H4 (cell line): ENCODE measurements around the gene NKPD1. TPM values are rescaled to one million over a fixed set of nuclear protein-coding genes. Genes with fewer than 3 reads are reported as not detected.

Source experiments
- DNase-seq: peaks from one replicate; pipeline ENCODE4 v3.0.0-alpha.2; 2015; ENCODE audit warnings: low spot score
- total RNA-seq: library from RNA; depleted of rRNA; stranded (reverse); fragments of >200 nt; shearing (Covaris generic); gene quantifications from 2 replicates; pipeline ENCODE4 v1.2.3, GENCODE V29; 2014

The NKPD1 gene
- total RNA-seq, 1 experiment from 2014 or later = 0.19 TPM

DNA sequence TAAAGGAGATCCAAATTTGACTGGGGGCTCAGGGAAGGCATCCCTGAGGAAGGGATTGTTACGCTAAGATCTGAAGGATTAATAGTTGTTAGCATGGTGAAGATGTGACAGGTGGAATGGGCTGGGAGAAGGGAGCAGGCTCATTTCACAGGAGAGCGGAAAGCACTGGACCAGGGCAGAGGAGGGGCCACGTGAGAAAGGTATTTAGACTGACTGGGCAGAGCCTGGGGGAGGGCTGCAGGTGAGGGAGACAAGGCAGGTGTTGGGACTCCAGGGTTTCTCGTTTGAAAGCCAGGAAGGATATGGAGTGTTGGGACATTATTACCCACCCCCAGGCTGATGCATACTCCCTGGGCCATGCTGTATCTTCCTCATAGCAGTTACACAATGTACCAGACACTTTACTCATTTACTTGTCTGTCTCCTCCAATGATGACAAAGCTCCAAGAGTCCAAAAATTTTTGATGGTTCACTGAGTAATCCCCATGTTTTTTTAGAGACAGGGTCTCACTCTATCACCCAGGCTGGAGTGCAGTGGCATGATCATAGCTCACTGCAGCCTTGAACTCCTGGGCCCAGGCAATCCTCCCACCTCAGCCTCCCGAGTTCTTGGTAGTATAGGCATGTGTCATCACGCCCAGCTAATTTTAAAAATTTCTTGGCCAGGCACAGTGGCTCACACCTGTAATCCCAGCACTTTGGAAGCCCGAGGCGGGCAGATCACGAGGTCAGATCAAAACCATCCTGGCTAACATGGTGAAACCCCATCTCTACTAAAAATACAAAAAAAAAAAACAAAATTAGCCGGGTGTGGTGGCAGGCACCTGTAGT is 14.9 kb upstream of the NKPD1 start:
- no peak for DNase-seq

DNA sequence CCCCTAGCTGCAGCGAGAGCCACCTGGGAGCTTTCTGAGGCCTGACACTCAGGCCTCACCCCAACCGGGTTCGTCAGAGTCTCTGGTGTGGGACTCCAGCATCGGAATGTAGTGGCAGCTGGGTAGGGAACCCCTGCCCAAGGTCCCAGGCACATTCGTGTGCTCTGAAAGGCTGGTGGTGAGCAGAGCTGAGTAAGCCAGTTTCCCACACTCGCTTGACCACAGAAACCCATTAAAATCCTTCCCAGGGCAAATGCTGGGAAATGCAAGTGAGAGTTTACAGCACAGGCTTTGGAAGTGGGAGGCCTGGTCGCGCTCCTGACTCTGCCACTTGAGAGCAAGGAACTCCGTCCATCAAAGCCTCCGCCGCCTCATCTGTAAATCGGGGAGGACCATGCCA is 13.0 kb upstream of the NKPD1 start:
- peak; percentile 81 for DNase-seq

DNA sequence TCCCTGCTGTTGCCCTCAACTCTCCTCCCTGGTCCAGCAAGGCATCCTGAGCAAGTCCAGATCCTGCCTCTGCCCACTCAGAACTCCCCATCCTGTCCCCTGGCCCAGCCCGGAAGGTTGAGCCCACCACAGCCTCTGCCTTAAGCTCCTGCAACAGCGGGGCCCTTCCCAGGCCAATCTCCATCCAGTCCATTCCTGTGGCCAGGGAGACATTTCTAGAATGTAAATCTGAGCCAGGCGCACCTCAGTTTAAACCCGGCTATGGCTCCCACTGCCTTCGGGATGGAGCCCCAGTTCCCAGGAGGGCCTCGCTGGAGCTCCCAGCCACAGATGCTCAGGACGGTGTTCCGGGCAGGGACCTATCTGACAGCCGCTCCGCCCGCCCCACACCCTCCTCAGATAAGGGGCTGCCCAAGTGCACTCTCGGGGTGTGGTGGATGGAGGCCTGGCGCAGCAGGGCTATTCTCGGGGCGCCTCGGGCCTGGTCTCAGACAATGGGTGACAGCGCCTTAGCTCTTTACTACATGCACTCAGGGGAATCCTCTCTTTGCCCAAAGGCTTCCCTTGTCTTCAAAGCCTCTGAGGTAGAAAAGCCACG is 11.9 kb upstream of the NKPD1 start:
- DNase-seq = no peak

DNA sequence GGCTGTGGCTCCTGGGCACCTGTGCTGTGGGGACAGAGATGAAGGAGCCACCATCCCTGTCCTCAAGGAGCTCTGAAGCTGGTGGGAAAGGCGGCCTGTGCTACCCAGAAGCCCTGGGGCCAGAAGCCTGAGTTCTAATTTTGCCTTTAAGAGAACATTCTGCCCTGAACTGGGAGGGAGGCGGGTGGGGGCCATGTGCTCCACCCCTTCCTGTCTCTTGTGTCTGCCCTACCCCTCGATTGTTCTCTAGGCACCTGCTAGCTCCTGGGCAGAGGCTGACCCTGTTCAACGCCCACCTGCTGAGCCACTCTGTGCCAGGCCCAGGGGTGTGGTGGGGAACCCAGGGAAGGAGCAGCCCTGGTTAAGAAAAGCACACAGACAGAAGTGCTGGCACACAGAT is 11.4 kb upstream of the NKPD1 start:
- DNase-seq = no peak

DNA sequence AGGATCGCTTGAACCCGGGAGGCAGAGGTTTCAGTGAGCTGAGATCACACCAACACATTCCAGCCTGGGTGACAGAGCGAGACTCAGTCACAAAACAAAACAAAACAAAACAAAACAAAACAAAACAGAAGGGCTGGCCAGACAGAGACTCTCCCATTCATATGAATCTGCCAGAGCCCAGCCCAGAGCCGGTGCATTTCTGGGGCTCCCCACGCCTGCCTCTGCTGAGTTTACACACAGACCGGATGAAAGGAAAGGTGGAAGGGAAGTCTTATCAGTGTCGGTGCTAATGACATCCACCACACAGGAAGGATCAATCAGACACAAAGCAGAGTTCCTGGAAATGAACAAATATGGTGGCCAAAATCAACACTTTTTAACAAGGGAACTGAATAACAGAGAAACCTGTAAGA is 10.4 kb upstream of the NKPD1 start:
- no peak for DNase-seq

DNA sequence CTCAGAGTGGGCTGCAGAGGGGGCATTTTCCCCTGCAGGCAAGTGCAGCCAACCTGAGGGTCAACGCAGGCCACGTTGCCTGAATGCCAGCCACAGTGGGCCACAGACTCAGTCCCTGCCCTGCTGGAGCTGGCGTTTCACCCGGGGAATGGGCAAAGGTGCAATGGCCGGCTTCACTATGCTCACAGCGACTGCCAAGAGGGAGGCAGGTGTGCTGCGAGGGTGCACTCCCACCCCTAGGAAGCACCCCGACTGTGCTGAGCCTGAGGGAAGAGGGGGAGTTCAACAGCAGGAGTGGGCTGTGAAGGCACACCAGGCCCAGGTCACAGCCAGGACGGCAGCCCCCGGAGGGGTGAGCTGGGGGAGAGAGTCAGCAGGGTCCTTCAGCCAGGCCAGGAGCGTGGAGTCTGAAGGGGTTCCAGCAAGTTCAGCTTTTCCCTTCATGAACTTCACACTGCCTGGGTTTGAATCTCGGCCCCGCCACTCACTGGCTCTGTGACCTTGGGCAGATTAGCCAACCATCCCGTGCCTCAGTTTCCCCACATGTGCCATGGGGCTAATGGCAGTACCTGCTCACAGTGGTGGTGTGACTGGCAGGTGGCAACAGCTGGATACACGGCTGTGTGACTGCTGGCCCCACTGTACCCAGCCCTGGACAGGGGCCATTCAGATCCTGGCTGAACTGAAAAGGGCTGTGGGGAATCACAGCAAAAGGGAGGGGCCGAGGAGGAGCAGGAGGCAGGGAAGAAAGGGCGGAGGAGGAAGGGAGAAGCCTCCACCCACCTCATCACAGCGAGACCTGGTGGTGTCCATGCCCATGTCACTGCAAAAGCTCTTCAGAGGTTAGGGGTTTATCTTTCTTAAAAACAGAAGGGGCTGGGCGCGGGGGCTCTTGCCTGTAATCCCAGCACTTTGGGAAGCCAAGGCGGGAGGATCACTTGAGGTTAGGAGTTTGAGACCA is 9.6 kb upstream of the NKPD1 start:
- DNase-seq = no peak

DNA sequence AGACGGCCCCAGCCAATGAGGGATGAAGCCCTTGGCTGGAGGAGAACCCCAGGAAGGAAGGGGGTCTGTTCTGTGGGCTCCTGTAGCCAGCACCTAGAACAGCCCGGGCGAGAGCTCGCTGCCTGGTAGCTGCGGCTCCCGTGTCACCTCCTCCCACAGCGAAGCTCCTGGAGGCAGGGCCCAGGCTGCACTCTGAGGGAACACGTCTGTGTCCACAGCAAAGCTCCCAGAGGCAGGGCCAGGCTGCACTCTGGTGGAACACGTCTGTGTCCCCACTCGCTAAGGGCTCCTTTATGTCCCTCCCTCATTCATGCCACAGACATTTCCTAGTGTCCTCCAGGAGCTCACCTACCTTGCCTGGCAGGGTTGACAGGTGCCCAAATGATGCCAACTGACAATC is 8.8 kb upstream of the NKPD1 start:
- DNase-seq = no peak

DNA sequence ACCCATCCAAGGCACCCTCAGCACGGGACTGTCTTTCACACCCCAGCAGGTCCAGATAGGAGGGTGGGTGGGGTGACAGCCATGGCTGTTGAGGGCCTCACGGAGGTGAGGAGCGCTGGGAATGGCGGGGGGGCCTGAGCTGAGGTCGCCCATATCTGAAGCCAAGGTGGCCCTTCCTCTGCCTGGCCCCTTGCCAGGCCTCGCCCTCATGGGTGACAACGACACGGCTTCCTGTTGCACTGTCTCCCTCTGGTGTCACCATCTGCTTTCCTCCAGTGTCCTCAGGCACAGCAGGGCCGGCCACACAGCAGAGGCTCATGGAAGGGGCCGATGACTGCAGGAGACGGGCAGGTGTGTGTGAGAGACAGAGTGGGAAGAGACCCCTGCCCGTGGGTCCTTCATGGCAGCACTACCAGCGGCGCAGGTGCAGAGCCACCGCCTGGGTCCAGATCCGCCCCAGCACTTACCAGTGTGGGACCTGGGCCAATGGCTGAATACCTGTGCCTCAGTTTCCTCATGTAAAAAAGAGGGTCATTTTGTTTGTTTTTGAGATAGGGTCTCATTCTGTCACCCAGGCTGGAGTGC is 8.1 kb upstream of the NKPD1 start:
- DNase-seq = no peak

DNA sequence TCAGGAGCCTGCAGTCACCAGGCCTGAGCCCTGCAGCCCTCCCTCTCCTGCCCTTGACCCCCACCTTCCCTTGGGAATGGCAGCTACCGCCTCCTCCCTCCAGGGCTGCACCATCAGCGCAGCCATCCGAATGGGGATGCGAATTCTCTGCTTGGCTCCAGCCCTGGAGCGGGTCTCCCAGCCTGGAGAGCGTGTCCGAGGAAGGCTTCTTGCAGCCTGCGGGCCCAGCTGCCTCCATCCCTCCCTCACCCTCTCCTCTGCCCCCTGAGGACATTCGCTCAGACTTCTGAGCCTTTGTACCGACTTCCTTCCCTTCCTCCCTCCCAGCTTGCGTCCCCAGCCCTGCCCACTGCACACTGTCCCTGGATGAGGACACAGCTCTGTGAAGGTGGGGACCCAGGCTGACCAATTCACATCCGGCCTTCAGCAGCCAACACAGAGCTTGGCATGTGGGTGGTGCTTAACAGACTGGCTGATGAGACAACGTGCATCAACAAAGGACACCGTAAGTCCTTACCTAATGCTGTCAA is 6.0 kb upstream of the NKPD1 start:
- no peak for DNase-seq

DNA sequence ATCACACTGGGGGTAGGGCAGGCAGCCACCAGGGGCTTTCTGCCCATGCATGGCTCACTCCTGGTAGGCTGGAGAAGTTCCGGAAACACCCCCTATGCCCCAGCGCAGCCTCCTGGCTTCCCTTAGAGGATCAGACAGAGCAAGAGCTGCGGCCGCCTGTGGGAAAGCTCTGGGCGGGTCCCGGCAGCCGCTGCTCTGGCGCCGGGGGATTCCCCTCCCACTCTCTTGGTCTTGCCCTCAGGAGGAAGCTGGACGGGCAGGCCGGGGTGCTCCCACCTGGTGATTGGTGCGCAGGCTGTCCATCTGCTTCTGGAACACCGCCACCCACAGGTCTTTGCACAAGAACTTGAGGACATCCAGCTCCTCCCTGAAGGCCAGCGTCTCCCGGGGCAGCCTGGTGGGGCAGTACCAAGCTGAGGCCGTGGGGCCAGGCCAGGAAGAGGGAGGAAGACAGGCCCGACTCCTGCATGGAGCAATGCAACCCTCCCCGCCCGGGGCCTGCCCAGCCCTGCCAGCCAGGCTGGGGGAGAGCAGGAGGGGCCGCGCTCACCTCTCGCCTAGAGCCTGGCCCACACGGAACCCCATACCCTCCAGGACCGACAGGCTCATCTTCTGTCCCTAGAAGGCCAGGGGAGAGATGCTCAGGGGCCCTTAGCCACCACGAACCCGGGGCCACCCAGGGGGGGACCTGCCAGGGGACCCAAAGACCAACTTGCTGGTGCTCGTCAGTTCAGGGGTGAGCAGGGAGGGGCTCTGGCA is 4.0 kb upstream of the NKPD1 start:
- DNase-seq = peak; percentile 32

DNA sequence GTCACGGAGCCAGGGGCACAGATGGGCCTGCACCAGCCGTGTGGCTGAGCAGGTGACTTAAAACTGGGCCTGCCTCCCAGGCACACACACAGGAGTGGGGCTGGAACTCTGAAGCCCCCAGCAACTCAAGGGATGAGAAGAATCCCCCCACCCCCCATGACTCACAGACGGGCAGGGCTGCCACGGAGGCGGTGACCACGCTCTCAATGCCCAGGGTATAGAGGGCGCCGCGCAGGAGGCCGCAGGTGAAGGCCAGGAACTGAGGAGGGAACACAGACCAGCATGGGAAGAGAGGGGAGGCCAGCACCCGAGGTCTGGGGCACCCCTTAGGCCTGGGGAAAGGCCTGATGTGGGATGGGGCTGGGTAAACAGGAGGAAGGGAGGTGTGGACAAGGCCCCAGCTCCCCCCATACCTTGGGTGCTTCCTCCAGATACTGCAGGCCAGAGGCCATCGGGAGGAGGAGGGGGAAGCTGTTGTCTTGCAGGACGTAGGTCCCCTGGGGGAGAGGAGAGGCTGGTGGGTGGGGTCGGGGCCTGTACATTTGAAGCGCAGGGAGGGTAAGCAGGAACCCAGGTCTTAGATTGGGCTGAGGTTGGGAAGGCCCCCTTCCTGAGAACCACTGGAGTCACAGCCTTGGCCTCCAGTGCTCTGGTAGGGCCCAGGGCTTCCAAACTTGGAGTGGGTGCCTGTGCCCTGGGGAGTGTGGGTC is 3.1 kb upstream of the NKPD1 start:
- no peak for DNase-seq

DNA sequence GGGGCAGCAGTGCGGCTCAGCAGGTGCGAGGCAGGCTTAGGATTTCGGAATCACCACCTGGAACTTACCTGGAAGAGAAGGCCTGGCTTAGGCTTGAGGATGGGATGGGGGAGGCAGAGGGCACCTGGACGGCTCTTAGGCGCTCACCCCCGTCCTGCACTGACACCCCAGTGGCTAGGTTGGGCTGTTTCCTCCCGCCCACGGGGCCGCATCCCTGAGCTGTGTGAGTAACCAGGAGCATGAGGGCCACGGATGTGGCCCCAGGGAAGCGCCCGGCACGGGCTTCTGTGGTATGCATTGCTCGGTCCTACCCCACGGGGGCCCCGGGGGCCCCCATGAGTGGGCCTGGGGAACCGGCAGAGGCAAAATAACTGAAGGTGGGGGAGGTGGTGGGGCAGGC is 2.4 kb upstream of the NKPD1 start:
- DNase-seq = no peak

DNA sequence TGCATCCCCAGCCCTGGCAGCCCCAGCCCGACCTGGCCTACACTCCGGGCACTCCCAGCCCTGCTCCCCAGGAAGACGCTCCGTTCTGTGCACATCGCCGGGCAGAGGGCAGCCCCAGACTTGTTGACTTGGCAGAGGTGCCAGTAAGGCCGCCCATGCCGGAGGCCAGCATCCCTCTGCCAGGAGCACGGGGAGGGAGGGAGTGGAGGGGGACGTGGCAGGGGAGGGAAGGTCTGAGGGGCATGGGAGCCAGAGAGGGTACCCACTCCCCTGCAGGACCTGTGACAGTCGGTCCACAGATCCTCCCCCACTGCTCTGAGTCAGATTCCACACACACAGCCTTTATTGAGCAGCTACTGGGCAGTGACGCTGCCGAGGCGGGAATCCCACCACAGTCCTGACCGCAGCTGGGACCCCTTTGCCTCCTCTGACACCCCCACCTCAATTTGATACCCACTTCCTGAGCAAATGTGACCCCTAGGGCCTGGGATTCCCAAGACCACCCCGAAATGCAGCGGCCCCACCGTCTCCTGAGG is 1.9 kb upstream of the NKPD1 start:
- no peak for DNase-seq

DNA sequence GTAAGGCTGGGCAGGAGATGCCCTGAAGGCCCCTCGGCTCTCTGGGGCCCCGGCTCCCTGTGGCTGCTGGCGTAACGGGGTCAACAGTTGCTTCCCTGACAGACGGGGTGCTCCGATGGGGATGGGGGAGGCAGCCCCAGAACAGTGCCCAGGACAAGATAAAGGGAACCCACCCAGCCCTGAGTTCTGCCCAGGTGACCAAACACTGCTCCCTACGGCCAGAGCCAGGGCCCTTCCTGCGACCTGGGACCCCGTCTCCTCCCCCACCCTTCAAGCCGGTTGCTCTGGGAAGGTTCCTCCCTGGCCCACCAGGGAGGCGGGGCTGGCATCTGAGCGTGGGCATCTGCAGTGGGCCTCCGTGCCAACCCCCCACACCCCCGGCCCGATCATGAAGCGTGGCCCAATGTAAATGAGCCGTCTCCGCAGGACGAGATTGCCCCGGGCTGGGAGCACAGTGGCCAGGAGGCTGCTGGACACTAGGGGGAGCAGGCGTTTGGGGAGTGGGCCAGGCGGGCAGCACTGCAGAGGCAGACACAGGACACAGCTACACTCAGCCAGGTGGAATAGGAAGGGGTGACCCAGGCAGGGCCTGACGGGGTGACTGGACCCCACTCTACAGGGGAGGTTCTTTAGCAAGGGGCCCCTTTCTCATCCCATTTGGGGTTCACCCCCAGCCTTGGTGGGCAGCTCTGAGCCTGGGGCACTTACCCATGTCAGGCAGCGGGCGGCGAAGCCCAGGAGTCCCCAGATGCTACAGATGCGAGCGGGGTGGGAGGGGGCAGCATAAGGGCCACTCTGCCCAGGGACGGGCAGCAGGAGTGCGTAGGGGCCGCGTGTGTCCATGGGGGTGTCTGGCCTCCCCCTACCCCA is 1.2 kb upstream of the NKPD1 start:
- DNase-seq = no peak

DNA sequence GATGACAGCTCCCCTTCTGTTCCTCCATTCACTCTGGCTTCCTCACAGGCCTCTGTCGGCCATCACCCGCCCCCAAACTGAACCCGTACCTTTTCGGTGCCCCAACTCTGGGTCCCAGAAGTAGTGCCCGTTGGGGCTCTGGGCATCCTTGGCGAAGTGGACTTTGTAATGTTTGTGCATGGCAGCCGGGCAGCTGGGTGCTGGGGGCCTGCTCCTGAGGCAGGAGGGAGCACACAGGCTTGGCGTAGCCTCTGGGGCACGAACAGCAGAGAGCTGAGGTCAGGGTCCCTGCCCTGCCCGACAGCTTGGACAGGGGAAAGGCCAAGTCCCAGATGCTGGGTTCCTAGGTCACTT is 834 bp downstream of the NKPD1 start:
- no peak for DNase-seq

DNA sequence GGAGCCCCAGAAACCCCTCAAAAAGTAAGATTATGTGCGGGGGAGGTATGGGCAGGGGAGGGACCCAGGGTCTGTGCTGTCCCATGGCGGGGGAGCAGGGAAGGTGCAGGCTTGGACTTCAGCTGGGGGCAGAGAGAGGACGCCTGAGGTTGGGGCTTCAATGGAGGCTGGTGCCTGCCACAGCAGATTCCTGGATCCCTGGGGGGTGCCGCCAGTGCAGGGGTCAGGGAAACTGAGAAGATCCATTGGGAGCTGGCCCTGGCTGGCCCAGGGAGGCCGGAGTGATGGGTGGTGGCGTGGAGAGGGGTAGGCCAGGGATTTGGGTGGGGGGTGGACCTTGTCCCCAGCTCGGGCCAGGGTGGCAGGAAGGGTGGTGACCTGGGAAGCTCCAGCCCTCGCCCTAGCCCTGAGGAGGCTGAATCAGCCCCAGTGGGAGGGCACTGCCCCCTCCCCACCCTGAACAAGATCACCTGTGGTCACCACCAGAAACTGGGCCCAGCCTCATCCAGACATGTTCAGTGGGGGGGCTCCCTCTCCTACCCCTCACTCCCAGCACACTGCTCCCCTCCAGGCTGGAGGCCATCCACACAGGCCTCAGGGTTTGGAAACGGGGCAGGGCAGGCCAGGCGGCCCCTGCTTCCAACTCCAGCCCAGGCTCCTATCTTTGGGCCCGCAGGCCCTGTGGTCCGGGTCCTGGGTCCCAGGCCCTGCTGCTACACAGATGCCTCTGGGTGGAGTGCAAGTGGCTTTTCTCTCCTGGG is 1.4 kb downstream of the NKPD1 start:
- DNase-seq = no peak

DNA sequence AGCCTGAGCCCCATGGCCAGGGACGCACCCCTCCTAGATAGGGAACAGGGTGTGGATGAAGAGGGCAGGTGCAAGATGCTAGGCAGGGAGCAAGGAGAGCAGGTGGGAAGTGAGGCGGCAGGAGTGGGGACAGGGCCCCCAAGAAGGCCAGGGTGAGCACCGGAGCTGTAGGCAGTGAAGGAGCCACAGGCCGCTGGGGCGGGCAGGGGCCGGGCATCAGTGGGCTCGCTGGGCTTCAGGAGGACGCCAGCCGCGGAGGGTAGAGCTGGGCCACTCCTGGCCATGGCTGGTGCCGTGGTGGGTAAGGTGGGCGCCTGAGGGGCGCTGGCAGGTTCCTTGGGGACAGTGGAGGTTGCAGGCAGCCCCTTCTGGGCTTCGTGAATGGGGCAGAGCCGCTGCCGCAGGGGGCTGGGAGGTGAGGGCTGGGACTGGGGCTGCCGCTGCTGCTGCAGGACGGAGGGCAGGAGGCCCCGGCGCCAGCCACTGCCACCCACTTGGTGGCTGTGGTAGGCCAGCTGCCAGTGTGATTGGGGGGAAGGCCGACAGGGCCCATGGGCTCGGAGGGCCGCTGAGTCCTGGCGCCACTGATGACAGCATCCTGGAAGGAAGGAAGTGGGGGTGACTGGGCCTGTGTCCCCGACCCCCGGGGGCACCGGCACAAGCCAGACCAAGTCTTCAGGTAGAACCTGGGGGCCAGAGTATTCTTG is 2.1 kb downstream of the NKPD1 start:
- no peak for DNase-seq

DNA sequence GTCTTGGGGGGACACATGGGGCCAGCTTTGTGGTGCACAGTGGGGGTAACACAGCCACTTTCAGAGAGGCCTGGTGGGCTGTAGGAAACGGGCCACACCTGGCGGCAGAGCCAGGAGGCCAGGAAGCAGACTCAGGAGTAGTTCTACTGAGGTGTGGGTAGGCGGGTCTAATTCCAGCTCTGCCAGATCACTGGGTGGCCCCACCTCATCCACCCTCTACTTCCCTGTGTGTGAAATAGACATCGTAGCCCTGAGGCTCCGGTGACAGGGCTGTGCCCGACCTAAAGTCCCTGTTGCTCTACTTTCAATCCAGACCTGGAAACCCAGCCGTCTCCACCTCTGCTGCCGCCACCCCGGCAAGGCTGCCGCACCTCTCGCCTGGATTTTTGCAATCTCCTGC is 4.0 kb downstream of the NKPD1 start:
- DNase-seq = no peak
